Neuron (in vitro differentiated cells): ENCODE results near the gene CCDC12.

Source experiments
- H2AFZ ChIP-seq: one replicate; pipeline ENCODE4 v1.6.1; 2013; ENCODE audit warnings: low read depth, mild to moderate bottlenecking, inconsistent platforms, low read length, moderate library complexity
- H3K27me3 ChIP-seq: one replicate; pipeline ENCODE4 v1.6.1; 2013; ENCODE audit warnings: low read length; ENCODE audit not compliant: insufficient read depth
- H3K36me3 ChIP-seq: one replicate; pipeline ENCODE4 v1.6.1; 2013; ENCODE audit warnings: low read length; ENCODE audit not compliant: insufficient read depth
- H3K4me1 ChIP-seq: one replicate; pipeline ENCODE4 v1.6.1; 2013; ENCODE audit warnings: low read length; ENCODE audit not compliant: insufficient read depth
- H3K4me3 ChIP-seq: 2 replicates; pipeline ENCODE4 v1.5.1; 2013; ENCODE audit warnings: mild to moderate bottlenecking, low read length, moderate library complexity
- H3K9me3 ChIP-seq: one replicate; pipeline ENCODE4 v1.6.1; 2013; ENCODE audit warnings: low read length

The CCDC12 gene

GRCh38 chr3:46987743-46988401 is 11.3 kb upstream of the CCDC12 start:
- Histone ChIP-seq H3K36me3 (no peaks in the 10 kb centered on the region), H3K27me3 (no peaks in the 10 kb centered on the region), H3K4me1 (no peaks in the 10 kb centered on the region), H3K4me3 (no peak overlapping the region), H3K9me3 (no peaks in the 10 kb centered on the region), H2AFZ (no peak overlapping the region)

GRCh38 chr3:46987319-46987742 is 10.8 kb upstream of the CCDC12 start:
- no peaks in the 10 kb centered on the region for H3K4me1 ChIP-seq
- no peaks in the 10 kb centered on the region for H3K9me3 ChIP-seq
- H2AFZ ChIP-seq, result no peak overlapping the region
- no peaks in the 10 kb centered on the region for H3K36me3 ChIP-seq
- H3K27me3 ChIP-seq, result no peaks in the 10 kb centered on the region
- no peak overlapping the region for H3K4me3 ChIP-seq

DNA sequence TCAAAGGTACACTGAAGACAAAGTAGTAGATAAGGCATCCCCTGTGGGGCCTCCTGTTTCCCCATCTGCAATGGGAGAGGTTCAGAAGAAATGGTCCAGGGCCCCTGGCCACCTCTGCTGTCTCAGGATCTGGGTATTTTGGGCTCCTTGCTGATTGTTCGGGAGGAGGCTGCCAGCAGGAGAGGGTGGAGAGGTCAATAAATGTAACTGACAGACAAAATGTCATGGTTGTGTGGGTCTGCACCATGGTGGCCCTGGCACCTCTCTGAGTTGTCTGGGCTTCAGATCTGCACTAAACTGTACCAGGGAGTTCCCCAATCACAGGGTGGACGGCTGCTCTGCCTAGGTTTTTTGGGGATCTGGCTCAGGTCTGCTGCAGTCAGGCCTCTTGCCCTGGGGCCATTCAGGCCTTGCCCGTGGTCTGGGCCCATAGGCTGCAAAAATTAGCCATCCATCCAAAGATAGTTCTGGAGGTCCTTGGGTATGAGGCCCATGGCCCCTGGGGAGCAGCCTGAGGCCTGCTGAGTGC is 10.3 kb upstream of the CCDC12 start:
- H3K4me3 ChIP-seq, result no peak overlapping the region
- H2AFZ ChIP-seq, result no peak overlapping the region
- no peaks in the 10 kb centered on the region for H3K27me3 ChIP-seq
- no peaks in the 10 kb centered on the region for H3K36me3 ChIP-seq
- H3K4me1 ChIP-seq, result no peaks in the 10 kb centered on the region
- no peaks in the 10 kb centered on the region for H3K9me3 ChIP-seq

DNA sequence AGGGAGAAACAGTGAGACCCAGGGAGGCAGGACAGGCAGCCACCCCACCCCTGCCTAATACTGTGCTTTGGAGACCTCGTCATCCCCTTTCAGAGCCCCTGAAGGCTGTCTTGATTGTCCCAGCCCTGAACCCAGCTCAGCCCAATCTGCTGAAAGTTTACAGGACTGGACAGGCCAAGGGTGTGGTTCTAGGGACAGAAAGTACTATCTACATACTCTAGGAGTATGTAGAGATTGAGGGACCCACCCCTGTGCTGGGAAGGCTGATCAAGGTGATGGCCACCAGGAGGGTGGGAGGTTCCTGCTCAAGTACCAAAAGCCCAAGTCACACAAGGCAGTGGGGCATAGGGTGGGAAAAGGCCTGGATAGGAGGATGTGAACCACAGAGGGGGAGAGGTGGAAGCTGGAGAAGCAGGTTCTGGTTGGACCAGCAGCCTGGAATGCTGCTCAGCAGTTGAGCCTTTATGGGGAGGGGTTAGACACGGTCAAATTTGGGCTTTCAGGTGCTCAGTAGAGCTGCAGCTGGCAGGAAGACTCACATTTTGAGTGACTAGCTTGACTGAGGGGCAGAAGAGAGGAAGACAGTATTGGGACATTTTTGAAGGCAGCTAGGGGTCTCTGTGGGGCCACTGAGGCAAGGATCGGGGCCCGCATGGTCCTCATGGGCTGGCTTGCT is 9.6 kb upstream of the CCDC12 start:
- H2AFZ ChIP-seq, result no peak overlapping the region
- H3K4me1 ChIP-seq, result no peaks in the 10 kb centered on the region
- no peaks in the 10 kb centered on the region for H3K27me3 ChIP-seq
- H3K4me3 ChIP-seq, result no peak overlapping the region
- no peaks in the 10 kb centered on the region for H3K9me3 ChIP-seq
- no peaks in the 10 kb centered on the region for H3K36me3 ChIP-seq

GRCh38 chr3:46985588-46985987 is 9.0 kb upstream of the CCDC12 start:
- no peak overlapping the region for H2AFZ ChIP-seq
- no peaks in the 10 kb centered on the region for H3K27me3 ChIP-seq
- H3K9me3 ChIP-seq, result no peaks in the 10 kb centered on the region
- no peak overlapping the region for H3K4me3 ChIP-seq
- no peaks in the 10 kb centered on the region for H3K4me1 ChIP-seq
- no peaks in the 10 kb centered on the region for H3K36me3 ChIP-seq

- no peaks in the 10 kb centered on the region for H3K27me3 ChIP-seq
- no peaks in the 10 kb centered on the region for H3K36me3 ChIP-seq
- H3K9me3 ChIP-seq, result no peaks in the 10 kb centered on the region
- H3K4me1 ChIP-seq, result peaks cover 4% of the 10 kb centered on the region
- no peak overlapping the region for H3K4me3 ChIP-seq
- H2AFZ ChIP-seq, result no peak overlapping the region
Observed at GRCh38 chr3:46984591-46985459, 8.3 kb upstream of the CCDC12 start.

- Histone ChIP-seq H3K9me3 (no peaks in the 10 kb centered on the region), H3K4me3 (no peak overlapping the region), H3K36me3 (no peaks in the 10 kb centered on the region), H3K4me1 (peaks cover 6% of the 10 kb centered on the region), H2AFZ (no peak overlapping the region), H3K27me3 (no peaks in the 10 kb centered on the region)
Observed at GRCh38 chr3:46982546-46982945, 6.0 kb upstream of the CCDC12 start.

GRCh38 chr3:46981932-46982471 is 5.5 kb upstream of the CCDC12 start:
- Histone ChIP-seq H3K4me3 (no peak overlapping the region), H3K36me3 (no peaks in the 10 kb centered on the region), H3K4me1 (peaks cover 6% of the 10 kb centered on the region), H3K27me3 (no peaks in the 10 kb centered on the region), H2AFZ (no peak overlapping the region), H3K9me3 (no peaks in the 10 kb centered on the region)

DNA sequence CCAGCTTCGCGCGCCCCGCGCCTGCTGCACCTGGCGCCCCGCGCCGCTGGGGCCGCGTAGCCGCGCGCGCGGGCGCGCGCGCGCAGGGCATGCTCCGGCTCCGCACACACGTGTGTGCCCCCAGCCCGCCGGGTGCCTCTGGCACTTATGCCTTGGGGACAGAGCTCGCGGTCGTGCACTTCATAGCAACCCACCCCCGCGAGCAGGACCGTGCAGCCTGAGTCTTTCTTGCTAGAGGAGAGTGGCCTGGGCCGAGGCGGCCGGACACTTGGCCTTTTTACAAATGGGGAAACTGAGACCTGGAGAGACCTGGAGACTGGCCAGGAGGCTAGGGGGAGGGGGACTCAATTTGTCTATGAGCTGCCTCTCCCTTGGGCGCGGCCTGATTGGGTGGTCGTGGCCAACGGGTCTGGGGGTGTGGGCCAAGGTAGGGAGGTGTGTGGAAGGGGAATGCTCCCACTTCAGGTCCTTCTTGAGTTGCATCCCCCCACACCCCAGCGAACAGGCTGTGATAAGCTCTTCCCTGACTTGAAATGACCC is 3.5 kb upstream of the CCDC12 start:
- H3K4me1 ChIP-seq, result peaks cover 6% of the 10 kb centered on the region
- no peaks in the 10 kb centered on the region for H3K36me3 ChIP-seq
- H3K9me3 ChIP-seq, result no peaks in the 10 kb centered on the region
- no peaks in the 10 kb centered on the region for H3K27me3 ChIP-seq
- H2AFZ ChIP-seq, result peak overlapping the region; percentile 55
- H3K4me3 ChIP-seq, result peak overlapping the region; percentile 50

DNA sequence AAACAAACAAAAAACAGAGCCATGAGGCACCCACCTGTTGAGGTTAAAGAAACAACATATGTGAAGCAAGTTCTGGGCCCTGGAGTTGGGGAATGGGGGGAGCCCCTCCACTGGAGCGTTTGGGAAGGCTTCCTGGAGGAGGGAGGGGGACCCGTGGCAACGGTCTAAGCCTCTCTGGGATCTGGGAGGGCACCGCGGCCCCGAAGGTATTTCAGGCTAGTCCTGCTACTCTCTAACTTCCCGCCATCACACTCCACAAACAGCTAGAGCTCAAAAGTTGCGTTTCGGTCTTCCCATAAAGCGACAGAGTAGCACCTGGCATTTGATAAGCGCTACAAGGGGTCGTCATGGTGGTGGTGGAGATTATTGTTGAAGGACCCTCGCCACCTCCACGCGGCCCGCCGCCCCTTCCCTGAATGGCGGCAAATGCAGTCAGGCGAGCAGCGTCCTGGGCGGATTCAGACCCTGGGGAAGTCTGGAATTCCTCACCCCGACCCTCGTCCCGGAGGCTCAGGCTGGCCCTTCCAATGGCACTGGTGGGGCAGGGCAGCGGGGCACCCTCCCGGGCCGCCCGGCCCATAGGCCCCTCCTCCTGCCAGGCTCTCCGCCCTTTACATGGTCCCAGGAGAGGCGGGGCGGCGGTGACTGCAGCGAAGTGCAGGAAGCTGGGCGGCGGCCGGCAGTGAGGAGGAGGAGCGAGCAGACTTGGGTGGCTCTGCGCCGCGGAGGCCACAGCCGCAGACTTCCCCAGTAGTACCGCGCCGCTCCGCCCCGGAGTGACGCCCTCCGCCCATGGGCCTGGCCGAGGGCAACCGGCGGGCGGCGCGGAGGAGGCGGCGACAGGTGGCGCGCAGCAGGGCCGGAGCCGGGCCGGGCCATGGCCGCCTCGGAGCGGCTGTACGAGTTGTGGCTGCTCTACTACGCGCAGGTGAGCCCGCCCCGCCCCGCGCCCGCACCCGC is 2.7 kb upstream of the CCDC12 start, which contains the start of gene NBEAL2:
Gene NBEAL2, plus strand, starts transcription at position 682 of the 960 bp plus-strand sequence. Its CDS starts 196 bp downstream, at position 878.
- Histone ChIP-seq H2AFZ (peak within 1 kb of the TSS; percentile 55), H3K4me3 (peak within 1 kb of the TSS; percentile 50), H3K36me3 (no peaks in the 10 kb centered on the region), H3K27me3 (no peaks in the 10 kb centered on the region), H3K9me3 (no peaks in the 10 kb centered on the region), H3K4me1 (peaks cover 6% of the 10 kb centered on the region)

DNA sequence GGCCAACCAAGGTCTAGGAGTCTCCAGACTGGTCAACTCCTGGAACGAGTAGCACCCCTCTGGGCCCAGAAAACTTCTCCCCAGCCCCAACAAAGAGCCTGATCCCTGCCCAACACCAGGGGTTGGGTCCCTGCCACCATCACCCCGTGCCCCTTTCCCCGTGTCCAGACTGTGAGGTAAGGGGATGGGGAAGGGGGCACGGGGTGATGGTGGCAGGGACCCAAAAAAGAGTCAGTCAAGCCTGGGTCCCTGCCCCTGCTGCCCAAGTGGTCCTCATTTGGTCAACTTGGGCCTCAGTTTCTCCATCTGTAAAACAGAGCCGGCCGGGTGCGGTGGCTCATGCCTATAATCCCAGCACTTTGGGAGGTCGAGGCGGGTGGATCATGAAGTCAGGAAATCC is 1.8 kb upstream of the CCDC12 start:
- Histone ChIP-seq H3K27me3 (no peaks in the 10 kb centered on the region), H2AFZ (no peak overlapping the region), H3K36me3 (no peaks in the 10 kb centered on the region), H3K9me3 (no peaks in the 10 kb centered on the region), H3K4me3 (no peak overlapping the region), H3K4me1 (peaks cover 6% of the 10 kb centered on the region)

GRCh38 chr3:46977811-46978195 is 1.3 kb upstream of the CCDC12 start:
- Histone ChIP-seq H3K27me3 (no peaks in the 10 kb centered on the region), H3K4me1 (peaks cover 6% of the 10 kb centered on the region), H3K36me3 (no peaks in the 10 kb centered on the region), H2AFZ (no peak overlapping the region), H3K4me3 (no peak overlapping the region), H3K9me3 (no peaks in the 10 kb centered on the region)
